GM19238 (cell line): ENCODE results near the gene PTPRM.

Experiments
- DNase-seq: peaks from one replicate; pipeline ENCODE4 v3.0.0; 2011; ENCODE audit warnings: low spot score; ENCODE audit not compliant: insufficient read length

Gene PTPRM

DNA sequence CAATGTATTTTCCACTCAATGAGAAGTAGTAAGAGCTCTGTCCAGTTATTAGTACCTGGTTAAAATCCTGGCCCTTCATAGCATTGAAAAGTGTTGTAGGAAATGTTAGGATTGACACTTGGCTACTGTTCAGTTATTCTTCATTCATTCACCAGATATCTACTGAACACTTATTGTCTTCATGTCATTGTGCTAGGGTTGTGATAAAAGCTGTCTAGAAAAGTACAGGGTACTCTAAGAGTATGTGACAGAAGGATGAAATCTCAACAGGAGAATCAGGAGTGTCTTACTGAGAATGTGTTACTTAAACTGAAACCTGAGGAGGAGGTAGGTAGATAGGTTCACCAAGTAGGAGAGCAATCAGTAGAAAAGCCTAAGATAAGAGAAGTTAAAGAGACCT is 530.3 kb downstream of the PTPRM start:
- no peak for DNase-seq

GRCh38 chr18:8097927-8098326 is 530.8 kb downstream of the PTPRM start:
- no peak for DNase-seq

DNA sequence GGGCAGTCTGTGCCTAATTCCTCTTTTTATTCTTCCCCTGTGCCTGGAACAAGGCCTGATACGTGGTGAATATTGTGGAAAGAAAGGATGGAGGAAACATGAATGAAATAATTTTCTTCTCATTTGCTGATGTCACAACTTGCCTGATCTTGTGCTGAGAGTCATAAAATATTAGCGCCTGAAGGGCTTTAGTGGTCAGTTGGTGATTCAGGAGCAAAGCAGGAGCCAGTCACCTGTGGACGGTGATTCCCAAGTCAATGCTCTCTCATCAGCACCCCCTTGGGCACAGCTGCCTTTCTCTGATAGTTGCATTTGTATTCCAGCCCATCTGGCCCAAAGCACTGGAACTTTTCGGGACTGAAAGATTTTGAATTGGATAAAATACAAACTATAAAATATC is 539.5 kb downstream of the PTPRM start:
- no peak for DNase-seq

- DNase-seq, result no peak
Measured at GRCh38 chr18:8107426-8107825, 540.3 kb downstream of the PTPRM start.

DNA sequence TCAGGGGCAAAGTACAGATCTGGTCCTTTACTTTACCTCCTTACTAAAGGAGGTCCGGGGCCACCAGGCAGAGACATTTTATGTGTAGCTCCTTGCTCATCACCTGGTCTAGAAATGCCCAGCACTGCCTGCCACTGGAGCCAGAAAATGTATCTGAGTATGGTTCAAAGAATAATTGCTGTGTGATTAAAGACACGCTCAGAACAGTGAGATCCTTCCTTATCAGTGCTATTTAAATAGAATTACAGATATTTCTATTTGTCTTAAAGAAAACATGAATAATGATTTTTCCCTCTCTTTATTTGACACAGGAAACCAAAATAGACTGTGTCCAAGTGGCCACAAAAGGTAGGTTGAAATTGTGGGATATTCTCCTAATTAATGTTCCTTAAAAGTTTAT is 547.4 kb downstream of the PTPRM start:
- DNase-seq, result no peak

DNA sequence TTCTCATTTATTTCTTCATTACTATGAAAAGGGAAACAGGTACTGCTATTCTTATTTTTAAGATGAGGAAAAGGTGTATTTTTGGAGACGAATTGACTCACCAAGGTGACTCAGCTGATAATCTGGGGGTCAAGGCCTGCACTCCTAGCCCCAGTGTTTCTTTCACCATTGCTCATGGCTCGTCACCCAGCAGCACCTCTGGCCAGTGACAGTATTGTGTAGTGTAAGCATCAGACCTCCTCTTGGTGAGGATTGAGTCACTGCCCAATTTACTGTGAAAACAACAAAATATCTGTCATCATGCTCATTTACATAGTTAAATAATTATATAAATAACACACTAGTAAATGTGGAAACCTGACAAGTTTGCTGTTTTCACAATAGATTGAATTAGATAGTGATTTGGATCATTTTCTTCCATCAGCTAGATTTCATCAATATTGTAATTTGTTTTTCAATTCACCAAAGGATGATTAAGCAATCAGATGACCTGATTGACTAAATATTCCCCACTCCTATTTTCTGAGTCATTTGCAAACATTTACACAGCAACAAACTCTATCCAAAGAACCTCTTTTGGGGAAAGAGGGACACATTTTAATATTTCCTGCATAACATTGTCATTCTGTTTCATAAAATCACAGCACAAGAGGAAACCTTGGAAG is 549.4 kb downstream of the PTPRM start:
- no peak for DNase-seq

DNA sequence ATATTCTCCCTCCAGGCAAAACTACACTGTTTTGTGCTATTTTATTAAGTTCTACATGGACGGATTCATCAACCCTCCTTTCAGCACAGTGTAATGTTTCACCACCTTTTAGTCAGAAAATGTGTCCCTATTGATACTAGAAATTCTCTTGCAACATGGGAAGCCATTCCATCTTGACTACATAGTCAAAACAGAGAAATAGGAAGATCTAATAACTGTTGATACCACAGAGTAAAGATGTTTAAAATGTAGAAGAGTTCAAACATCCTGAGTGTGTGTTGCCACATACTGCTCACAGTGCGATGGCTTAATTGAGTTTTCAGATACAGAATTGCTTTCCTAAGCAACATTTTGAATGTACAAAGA is 549.9 kb downstream of the PTPRM start:
- DNase-seq, result no peak

DNA sequence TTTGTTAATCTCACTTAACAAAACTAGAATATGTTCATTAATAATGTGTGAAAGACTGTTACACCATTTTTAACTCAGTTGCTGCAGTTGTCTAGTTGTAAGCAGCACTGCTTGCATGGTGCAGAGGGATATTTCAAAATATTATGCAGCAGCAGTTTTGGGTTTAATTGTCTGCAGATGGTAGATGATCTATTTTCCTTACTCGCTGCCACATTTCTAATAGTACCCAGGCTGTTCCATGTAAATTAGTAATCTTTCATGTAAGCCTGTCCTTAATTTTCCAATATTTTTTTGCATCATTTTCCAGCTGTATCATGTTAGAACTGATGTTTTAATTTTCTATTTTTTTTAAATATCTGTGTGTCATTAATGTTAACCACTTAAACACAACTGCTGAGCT is 554.0 kb downstream of the PTPRM start:
- DNase-seq, result no peak

GRCh38 chr18:8121942-8122480 is 554.9 kb downstream of the PTPRM start:
- no peak for DNase-seq

DNA sequence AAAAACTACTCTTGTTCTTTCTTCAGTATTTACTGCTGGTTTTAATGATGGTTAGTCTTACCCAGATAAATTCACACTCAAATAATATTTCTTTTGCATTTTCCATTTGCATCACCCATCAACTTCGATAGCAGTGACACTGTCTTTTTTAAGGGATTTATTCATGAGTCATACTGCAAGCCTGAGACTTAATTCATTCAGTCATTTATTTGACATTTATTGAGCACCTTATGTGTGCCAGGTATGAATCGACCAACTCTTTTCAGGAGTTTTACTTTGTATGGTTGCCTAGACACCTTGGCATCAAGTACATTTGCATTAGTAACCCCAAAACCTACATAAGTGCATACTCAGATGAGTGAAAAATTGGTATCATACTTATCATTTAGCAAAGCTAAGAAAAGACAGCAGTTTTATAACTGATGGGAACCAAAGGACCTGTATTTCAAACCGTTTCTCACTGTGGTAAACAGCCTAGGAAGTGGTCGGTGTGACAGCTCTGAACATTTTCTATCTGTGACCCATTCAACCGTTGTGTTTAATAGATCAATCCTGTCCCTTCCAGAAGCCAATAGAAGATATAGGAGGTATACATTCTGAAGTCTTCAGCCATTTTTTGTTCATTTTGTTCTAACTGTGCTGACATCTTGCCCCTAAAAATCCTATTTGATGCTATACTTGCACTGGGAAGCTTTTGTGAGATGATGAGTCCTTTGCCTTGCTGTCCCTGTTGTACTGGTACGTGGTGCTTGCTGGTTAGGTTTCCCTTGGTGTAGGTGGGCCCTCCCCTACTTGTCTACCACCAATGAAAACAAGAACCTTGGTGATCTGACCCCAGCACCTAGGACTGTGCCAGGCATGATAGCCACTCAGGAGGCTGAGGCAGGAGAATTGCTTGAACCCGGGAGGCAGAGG is 557.4 kb downstream of the PTPRM start:
- no peak for DNase-seq

- no peak for DNase-seq
Measured at GRCh38 chr18:8130096-8130495, 563.0 kb downstream of the PTPRM start.

GRCh38 chr18:8133032-8133431 is 565.9 kb downstream of the PTPRM start:
- no peak for DNase-seq

GRCh38 chr18:8133888-8134287 is 566.8 kb downstream of the PTPRM start:
- DNase-seq, result no peak

DNA sequence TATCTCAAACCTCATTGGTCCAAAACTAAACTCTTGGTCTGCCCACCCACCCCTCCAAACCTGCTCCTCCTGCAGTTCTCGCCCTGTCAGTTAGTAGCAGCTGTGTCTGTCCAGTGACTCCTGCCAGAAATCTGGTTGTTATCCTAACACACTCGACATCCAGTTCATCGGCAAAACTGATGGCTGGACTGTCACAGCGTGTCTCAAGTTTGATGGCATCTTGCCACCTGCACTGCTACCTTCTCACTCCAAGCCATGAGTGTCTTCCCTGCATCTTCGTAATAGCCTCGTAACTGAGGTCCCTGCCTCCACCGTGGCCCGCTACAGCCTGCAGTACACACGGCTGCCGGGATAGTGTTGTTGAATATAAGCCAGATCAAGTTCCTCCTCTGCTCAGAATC is 572.0 kb downstream of the PTPRM start:
- DNase-seq, result no peak

DNA sequence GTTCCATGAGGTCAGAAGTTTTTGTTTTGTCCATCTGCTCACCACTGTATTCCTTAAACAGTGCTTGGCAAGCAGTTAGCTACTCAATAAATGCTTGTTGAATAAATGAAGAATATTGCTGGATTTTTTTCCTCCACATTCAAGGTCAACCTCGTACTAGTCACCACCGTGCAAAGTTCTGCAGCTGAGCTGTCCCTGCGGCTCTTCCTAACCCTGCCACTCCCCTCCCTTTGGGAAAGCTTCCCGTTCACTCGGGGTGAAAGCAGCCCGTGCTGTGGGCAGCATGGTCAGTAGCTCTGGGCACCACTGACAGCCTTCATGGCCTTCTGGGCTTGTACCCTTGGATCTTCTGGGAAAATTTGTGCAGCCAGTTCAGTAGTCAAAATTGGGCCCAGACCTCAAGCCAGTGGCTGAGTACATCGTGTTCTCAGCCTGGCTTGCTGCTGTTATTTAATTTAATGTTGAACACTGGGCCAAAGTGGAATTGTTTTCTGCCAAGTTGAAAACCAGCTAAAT is 572.8 kb downstream of the PTPRM start:
- no peak for DNase-seq

DNA sequence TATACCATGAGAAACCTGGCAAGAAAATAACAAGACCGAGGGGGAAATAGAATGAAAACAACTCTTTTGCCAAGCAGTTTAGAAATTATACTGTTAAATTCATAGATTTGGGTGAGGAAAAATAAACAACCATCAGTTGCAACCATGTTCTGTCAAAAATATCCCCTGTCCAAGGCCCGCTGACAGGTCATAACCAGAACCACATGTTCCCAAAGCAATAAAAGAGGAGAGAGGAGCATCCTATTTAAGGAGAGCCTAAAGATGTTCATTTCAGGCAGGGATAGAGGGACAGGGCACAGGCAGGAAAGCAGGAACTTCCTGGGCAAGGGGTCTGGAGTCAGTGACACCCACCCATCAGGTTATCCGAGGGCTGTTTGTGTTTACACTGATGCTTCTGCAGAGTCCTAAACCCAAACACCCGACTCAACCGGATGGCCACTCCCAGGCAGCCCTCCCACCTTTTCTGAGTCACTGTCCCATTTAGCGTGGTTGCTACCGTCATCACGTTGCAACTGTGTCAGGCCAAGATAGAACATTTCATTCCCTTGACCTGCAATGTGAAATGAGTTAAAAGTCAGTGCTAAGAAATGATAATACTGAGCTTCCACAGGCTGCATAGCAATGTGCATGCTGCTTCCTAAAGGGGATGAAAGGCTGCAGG is 573.9 kb downstream of the PTPRM start:
- no peak for DNase-seq

DNA sequence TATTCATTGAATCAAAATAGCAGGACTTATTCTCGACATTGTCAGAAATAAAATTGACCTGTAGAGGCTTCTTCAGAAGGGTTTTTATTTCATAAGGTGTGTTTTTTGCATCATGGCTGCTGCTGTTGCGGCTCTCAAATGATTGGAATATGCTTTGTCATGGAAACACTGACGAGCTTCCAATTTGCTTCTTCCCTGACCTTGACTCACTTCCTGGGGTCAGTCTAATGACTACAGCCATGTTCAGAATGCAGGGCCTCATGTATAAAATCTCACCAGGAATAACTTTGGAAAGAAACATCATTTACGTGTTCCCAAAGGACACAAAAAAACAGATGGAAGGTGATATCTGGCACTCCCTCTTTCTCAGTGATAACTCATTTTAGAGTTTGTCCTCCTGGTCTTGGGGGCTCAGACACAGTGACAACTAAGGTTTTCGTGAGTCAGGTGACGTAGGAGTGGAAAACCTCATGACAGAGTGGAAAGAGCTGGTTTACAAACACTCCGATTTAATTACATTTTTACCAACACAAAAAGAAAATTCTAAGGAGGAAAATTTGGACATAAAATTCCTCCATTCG is 575.1 kb downstream of the PTPRM start:
- DNase-seq, result no peak

- no peak for DNase-seq
Measured at GRCh38 chr18:8142932-8143331, 575.8 kb downstream of the PTPRM start.

DNA sequence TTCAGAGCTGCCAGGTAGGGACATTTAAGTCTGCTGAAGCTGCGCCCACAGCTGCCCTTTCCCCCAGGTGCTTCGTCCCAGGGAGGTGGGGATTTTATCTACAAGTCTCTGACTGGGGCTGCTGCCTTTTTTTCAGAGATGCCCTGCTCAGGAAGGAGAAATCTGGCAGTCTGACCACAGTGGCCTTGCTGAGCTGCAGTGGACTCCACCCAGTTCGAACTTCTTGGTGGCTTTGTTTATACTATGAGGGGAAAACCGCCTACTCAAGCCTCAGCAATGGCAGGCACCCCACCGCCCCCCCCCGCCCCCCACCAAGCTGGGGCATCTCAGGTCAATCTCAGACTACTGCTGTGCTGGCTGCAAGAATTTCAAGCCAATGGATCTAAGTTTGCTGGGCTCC is 584.1 kb downstream of the PTPRM start:
- DNase-seq, result no peak

GRCh38 chr18:8153887-8154583 is 586.9 kb downstream of the PTPRM start:
- no peak for DNase-seq

DNA sequence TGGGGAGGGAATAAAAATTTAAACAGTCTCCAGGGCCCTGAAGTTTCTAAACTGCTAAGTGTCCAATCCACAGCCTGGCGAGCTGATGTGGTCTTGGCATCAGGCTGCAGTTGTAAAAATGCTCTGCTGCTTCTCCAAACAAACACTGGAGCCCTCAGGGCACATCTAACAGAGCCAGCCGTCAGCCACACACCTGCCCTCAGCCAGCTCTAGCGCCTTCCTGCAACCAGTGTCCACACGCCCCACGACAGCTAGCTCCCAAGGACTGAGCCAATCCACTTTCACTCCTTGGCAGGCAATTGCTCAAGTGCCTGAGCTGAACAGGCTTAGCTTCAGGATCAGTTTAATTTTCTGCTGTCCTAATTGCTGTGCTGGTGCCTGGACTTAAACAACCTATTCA is 595.7 kb downstream of the PTPRM start:
- DNase-seq, result no peak
